Fibroblast of the aortic adventitia (primary cell): Measurements from ENCODE around the gene POU5F1. TPM values are rescaled to one million over a fixed set of nuclear protein-coding genes. Genes with fewer than 3 reads are reported as not detected.
A peak's percentile ranks its signal among the peaks of the same experiment; 100 is the strongest.

Source experiments
- DNase-seq: peaks from one replicate; pipeline ENCODE4 v3.0.0-alpha.2; 2010; ENCODE audit warnings: low read depth
- H3K4me3 ChIP-seq: 2 replicates; pipeline ENCODE4 v1.5.1; 2011; ENCODE audit warnings: low read depth, mild to moderate bottlenecking, control low read depth, low read length, moderate library complexity
- total RNA-seq: library from RNA; depleted of rRNA; stranded (reverse); fragments of >200 nt; gene quantifications from 2 replicates; pipeline ENCODE4 v1.2.3, GENCODE V29; 2012; ENCODE audit warnings: low replicate concordance
- TF ChIP-seq, protein P1 (sequence below): IDR thresholded peaks from 2 replicates; pipeline ENCODE4 v1.5.1; 2011; ENCODE audit warnings: mild to moderate bottlenecking, low read length, control low read depth, inconsistent platforms; ENCODE audit not compliant: insufficient read depth

Gene POU5F1
- total RNA-seq, 1 donor: not detected

DNA sequence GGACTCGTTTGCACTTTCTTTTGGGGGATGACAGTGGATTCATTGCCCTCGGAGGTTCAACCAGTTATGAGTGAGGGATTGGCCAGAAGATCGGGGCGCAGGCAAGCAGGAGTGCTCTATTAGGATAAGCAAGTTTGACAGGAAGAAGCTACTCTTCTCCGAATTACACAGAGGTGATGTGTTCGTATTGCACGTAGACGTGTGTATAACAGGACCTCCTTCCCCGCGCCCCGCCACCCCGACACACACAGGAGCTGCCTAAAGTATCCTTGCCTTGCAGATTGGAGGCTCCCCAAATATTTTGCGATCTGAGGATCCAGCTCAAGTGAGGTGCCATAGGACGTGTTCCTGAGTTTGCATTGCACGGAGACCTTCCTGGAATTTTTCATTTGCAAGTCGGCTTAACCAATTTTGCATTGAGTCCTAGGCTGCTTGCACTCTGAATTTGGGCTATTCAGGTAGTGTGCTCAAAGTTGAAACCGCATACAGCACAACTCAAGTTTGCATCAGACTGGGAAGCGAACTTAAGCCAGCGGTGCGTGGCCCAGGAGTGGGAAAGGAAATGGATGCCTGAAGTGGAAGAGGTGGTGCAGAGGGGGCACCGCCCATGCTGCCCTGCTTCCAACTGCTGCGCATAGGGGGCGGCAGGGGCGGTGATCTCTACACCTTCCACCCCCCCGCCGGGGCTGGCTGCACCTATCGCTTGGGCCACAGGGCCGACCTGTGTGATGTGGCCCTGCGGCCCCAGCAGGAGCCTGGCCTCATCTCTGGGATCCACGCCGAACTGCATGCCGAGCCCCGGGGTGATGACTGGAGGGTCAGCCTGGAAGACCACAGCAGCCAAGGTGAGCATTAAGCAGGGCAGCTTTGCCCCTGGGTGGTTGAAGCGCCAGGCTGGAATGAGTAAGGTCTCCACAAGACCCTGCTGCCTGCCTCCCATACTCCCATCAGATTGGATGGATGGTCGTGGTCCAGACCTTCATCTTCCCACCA, 11.3 kb downstream of the POU5F1 start:
- DNase-seq: peak; percentile 13
- peak overlapping the region; percentile 84 for H3K4me3 ChIP-seq
- TF ChIP-seq, protein P1, sequence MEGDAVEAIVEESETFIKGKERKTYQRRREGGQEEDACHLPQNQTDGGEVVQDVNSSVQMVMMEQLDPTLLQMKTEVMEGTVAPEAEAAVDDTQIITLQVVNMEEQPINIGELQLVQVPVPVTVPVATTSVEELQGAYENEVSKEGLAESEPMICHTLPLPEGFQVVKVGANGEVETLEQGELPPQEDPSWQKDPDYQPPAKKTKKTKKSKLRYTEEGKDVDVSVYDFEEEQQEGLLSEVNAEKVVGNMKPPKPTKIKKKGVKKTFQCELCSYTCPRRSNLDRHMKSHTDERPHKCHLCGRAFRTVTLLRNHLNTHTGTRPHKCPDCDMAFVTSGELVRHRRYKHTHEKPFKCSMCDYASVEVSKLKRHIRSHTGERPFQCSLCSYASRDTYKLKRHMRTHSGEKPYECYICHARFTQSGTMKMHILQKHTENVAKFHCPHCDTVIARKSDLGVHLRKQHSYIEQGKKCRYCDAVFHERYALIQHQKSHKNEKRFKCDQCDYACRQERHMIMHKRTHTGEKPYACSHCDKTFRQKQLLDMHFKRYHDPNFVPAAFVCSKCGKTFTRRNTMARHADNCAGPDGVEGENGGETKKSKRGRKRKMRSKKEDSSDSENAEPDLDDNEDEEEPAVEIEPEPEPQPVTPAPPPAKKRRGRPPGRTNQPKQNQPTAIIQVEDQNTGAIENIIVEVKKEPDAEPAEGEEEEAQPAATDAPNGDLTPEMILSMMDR: peak; percentile 12

DNA sequence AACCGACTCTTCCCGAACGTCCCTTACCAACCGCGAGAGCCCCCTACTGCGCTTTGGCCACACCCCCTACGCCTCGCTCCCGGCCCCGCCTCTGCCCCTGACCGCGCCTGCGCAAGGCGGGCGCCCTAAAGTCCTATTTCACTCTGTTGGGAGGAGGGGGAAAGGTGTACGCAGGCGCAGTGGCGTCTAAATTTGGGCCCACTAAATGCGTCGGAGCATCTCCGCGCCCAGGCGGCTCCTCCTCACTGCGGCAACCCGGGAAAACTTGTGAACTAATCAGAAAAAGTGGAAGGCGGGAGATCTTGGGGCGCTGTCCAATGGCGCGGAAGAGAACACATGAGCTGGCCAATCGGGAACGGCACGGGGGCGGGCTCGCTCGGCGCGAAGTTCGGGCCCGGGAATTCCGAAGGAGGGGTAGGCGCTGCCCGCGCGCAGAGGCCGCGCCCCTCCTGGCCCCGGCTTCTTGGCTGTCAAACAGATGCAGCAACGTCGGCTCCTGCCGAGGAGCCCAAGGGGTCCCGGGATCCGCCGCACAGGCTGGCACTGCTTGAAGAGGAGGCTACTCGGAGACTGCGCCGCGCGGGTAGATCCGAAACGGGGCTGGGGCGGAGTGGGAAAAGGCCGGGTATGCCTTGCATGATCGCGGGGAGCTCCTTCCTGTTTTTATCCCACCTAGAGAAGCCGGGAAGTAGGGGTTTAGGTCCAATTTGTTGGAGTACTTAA, 12.2 kb downstream of the POU5F1 start, which contains the start of gene TCF19:
TCF19 (plus strand) TSS at position 450 of the 723 bp plus-strand sequence. CDS start 881 bp downstream, outside the sequence.
- peak within 1 kb of the TSS; percentile 84 for H3K4me3 ChIP-seq
- TF ChIP-seq, protein P1: no peak
- peak; percentile 99 for DNase-seq

DNA sequence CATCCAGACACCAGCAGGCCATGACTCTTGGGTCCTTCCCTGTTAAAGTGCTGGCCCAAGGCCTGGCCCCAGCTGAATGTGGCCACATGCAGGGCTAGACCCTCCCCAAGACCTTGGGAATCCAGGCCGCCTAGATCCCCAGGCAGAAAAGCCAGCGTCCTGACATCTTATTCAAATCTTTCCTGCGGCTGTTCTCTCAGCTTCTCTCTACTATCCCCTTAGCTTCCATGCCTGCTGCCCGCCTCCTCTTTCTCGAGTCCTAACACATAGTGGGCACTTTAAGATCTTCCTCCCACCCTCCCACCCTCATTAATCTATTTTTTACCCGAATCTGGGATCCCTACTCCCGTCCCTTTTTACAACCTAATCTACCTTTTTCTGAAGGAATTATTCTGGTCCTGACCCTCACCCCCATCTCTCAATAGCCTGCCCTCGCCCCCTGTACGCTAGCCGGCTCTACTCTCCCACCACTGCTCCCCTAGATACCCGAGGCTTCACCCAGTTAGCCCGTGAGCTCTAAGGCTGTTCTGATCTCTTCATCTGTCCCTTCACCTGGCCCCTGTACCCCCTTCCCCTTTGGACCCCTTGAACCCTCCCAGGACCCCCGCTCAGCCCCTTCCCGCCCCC, 12.9 kb downstream of the POU5F1 start, which contains the start of gene CCHCR1:
CCHCR1 (minus strand) TSS at position 290 of the 627 bp plus-strand sequence; CDS start at position 88, 202 bp downstream.
- TF ChIP-seq, protein P1: no peak
- DNase-seq: no peak
- H3K4me3 ChIP-seq: peak within 1 kb of the TSS; percentile 84

DNA sequence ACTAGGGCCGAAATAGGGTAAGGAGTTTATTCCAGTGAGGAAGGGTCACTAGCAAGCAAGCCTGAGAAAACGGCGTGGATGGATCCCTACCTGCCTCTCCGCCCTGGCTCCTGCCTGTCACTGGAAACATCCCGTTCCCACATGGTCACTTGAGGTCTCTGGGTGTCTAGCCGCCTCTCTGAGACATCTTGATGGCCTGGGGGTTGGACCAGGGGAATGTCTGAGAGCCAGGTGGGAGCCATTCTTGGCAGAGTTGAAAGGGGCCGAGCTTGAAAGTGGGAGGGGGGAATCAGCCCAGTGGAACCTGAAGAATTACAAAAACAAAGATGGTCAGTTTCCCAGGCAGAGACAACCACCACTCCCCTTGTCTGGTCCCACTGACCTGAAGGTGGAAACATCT, 13.8 kb downstream of the POU5F1 start:
- TF ChIP-seq, protein P1: no peak
- DNase-seq: no peak
- H3K4me3 ChIP-seq: no peak overlapping the region

DNA sequence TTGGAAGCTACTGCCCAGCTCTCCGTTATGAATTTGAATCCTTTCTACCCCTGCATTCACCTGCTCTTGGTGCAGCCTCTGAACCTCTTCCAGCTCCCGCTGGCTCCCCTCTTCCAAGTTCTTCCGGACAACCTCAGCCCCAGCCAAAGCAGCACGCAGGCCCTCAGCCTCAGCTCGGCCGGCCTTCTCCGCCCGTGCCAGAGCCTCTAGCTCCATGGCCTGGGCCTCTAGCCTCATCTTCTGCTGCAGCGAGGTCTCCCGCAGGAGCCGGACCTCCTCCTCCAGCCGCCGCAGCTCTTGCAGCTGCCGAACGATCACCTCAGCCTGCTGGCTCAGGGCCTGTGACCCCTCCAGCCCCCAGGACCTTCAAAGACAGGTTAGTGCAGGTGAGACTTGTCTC, 16.0 kb downstream of the POU5F1 start:
- no peak for DNase-seq
- H3K4me3 ChIP-seq: no peak overlapping the region
- TF ChIP-seq, protein P1: no peak

DNA sequence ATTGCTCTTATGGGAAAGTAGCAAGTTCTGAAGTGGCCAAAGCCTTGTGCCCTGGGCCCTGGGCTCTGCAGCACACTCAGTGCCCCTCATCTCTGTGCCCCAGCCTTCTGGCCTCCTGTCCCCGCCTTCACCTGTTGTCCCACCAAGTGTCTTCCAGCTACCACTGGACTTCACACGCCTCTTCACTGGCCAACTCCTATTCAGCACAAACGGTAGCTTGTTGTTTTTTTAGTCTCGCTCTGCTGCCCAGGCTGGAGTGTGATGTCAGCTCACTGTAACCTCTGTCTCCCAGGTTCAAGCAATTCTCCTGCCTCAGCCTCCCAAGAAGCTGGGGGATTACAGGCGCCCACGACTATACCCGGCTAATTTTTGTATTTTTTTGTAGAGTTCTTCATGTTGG, 17.7 kb downstream of the POU5F1 start:
- DNase-seq: no peak
- no peak overlapping the region for H3K4me3 ChIP-seq
- TF ChIP-seq, protein P1: no peak
